Liver (tissue), 9 donors: ENCODE results near the gene U2AF1L4. TPM values are rescaled to one million over a fixed set of nuclear protein-coding genes. Genes with fewer than 3 reads are reported as not detected.

Source experiments
- DNase-seq: peaks from one replicate; pipeline ENCODE4 v3.0.0-alpha.2; 2017; ENCODE audit warnings: low spot score
- H3K27ac ChIP-seq, 2 donors: one replicate each; pipeline ENCODE4 v1.7.0; 2013; ENCODE audit warnings: inconsistent platforms in 2 of 2, low read length in 2 of 2, control low read depth in 1 of 2, low read depth in 1 of 2, mild to moderate bottlenecking in 1 of 2
- H3K27me3 ChIP-seq, 4 donors: one replicate each; pipeline versions ENCODE4 v1.6.1 to v1.7.0; 2013; ENCODE audit warnings: low read length in 3 of 4, inconsistent platforms in 1 of 4, mild to moderate bottlenecking in 1 of 4, moderate library complexity in 1 of 4; ENCODE audit not compliant: control insufficient read depth in 4 of 4, insufficient read depth in 4 of 4
- H3K36me3 ChIP-seq, 4 donors: one replicate each; pipeline versions ENCODE4 v1.6.1 to v1.7.0; 2013; ENCODE audit warnings: low read length in 3 of 4, mild to moderate bottlenecking in 3 of 4, low read depth in 1 of 4, moderate library complexity in 1 of 4; ENCODE audit not compliant: control insufficient read depth in 4 of 4, insufficient read depth in 3 of 4
- H3K4me1 ChIP-seq, 4 donors: one replicate each; pipeline versions ENCODE4 v1.6.1 to v1.7.0; 2013; ENCODE audit warnings: low read length in 3 of 4, mild to moderate bottlenecking in 3 of 4, moderate library complexity in 1 of 4; ENCODE audit not compliant: control insufficient read depth in 4 of 4, insufficient read depth in 4 of 4
- H3K4me3 ChIP-seq, 3 donors: one replicate each; pipeline versions ENCODE4 v1.6.1 to v1.7.0; 2013; ENCODE audit warnings: low read length in 3 of 3, control low read depth in 1 of 3, low read depth in 1 of 3, mild to moderate bottlenecking in 1 of 3
- H3K9ac ChIP-seq, 2 donors: one replicate each; pipeline ENCODE4 v1.7.0; 2013; ENCODE audit warnings: low read length in 2 of 2, mild to moderate bottlenecking in 2 of 2, moderate library complexity in 2 of 2, control low read depth in 1 of 2, low read depth in 1 of 2
- H3K9me3 ChIP-seq, 4 donors: one replicate each; pipeline versions ENCODE4 v1.6.1 to v1.7.0; 2013; ENCODE audit warnings: low read length in 3 of 4; ENCODE audit not compliant: control insufficient read depth in 4 of 4
- FOXA1 ChIP-seq: IDR thresholded peaks from 2 replicates; pipeline ENCODE4 v1.6.1; 2016; ENCODE audit warnings: antibody characterized with exemption
- GABPA ChIP-seq, 2 donors: IDR thresholded peaks in 1 of 2; conservative IDR thresholded peaks in 1 of 2; 2 replicates each; pipeline ENCODE4 v1.6.1; 2016; ENCODE audit warnings: antibody characterized with exemption in 2 of 2, mild to moderate bottlenecking in 1 of 2, moderate library complexity in 1 of 2
- HNF4A ChIP-seq, 2 donors: conservative IDR thresholded peaks; 2 replicates each; pipeline ENCODE4 v1.6.1; 2016; ENCODE audit warnings: antibody characterized with exemption in 2 of 2, mild to moderate bottlenecking in 2 of 2
- NR2F2 ChIP-seq: IDR thresholded peaks from 2 replicates; pipeline ENCODE4 v1.6.1; 2016; ENCODE audit warnings: antibody characterized with exemption
- RXRA ChIP-seq, 2 donors: IDR thresholded peaks; 2 replicates each; pipeline ENCODE4 v1.6.1; 2017 to 2018; ENCODE audit warnings: antibody characterized with exemption in 2 of 2, mild to moderate bottlenecking in 1 of 2
- SP1 ChIP-seq: IDR thresholded peaks from 2 replicates; pipeline ENCODE4 v1.6.1; 2018; ENCODE audit warnings: antibody characterized with exemption, mild to moderate bottlenecking
- TAF1 ChIP-seq: conservative IDR thresholded peaks from 2 replicates; pipeline ENCODE4 v1.6.1; 2016; ENCODE audit warnings: antibody characterized with exemption, mild to moderate bottlenecking
- WGBS: extraction: QIAGEN DNeasy Blood & Tissue Kit; methylation state at CpG from one replicate; pipeline ENCODE4 v1.1.7; 2013; 5-methylcytosine and 5-hydroxymethylcytosine counted together
- polyA plus RNA-seq, 2 donors: library from polyadenylated mRNA; stranded (reverse) in 1 of 2; unstranded in 1 of 2; fragments of 200-250 nt in 1 of 2; fragments of >200 nt in 1 of 2; fragmentation: Nextera tagmentation in 1 of 2; extraction: Ambion mirVana in 1 of 2; gene quantifications; one replicate each; pipeline versions ENCODE4 v1.2.1 to v1.2.3, GENCODE V29; 2013 to 2015
- total RNA-seq, 2 donors: library from RNA; depleted of rRNA; stranded (reverse); fragments of >200 nt; gene quantifications; one replicate each; pipeline ENCODE4 v1.2.3, GENCODE V29; 2014
- TF ChIP-seq, protein P1 (sequence below): IDR thresholded peaks from 2 replicates; pipeline ENCODE4 v1.6.1; 2016; ENCODE audit warnings: antibody characterized with exemption
- TF ChIP-seq, protein P2 (sequence below): IDR thresholded peaks from 2 replicates; pipeline ENCODE4 v1.6.1; 2016; ENCODE audit warnings: antibody characterized with exemption
- TF ChIP-seq, protein P3 (sequence below): IDR thresholded peaks from 2 replicates; pipeline ENCODE4 v1.6.1; 2016; ENCODE audit warnings: antibody characterized with exemption
- TF ChIP-seq, protein P4 (sequence below): fragments of 150-350 bp; IDR thresholded peaks from 2 replicates; pipeline ENCODE4 v1.5.1; 2017; ENCODE audit warnings: improper control_type of control experiment, low read depth, low read length; ENCODE audit not compliant: missing input control
- TF ChIP-seq, protein P5 (sequence below): IDR thresholded peaks from 2 replicates; pipeline ENCODE4 v1.6.1; 2016; ENCODE audit warnings: antibody characterized with exemption, mild to moderate bottlenecking
- donor health status: healthy.
- donor health status: healthy.
- donor health status: healthy.
- donor health status: healthy.
- donor health status: healthy.

The U2AF1L4 gene
- total and polyA plus RNA-seq, 4 donors: 4.5 to 36.5 (median 13.4) TPM

DNA sequence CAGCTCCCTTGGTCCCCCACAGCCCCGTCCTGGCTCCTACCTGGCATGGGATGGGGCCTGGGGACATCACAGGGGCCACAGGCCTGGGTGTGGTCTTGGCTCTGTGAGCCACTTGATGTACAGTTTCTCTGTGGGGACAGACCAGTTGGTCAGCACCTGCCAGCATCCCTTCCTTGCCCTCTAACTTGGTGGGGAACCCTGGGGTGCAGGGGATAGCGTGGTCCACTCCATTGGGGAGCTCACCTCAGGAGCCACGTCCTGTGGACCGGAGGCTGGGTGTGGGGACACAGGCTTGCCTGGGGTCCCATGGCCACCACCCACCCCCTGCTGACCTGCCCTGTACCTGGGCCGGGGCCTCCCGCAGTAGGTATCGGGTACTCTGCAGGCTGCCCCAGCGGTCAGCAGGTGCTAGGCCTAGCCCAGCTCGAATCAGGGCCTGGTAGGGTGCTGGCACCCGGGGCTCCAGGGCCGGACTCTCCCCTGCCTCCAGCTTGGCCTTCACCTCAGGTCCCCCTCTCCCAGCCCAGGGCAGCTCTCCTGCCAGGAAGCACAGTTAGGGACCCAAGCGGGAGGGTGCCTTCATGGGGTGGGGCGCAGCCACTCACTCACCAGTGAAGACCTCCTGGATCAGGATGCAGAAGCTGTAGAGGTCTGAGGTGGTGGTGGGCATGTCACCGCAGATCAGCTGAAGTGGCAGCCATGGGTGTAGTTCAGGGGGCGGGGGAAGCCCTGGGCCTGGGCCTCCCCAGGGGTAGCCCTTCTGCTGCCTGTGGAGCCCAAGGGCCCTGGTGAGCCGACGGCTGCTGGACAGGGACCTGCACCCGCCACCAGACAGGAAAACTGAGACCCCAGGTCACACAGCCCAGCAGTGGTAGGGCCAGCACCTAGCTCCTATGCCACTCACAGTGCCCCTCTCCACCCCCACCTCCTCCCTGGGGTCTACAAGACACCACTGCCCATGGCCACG lies 45.0 kb upstream of the U2AF1L4 start:
- Histone ChIP-seq H3K27ac (no peak overlapping the region), H3K27me3 (no peaks in the 10 kb centered on the region), H3K36me3 (no peaks in the 10 kb centered on the region), H3K9me3 (no peaks in the 10 kb centered on the region), H3K4me1 (no peaks in the 10 kb centered on the region), H3K9ac (no peak overlapping the region), H3K4me3 (no peak overlapping the region)
- 92% methylated on average over 19 of the region's 19 CpGs for WGBS
- no peak for DNase-seq
- TF ChIP-seq GABPA (IDR thresholded peaks at IDR 0.05 in 1 of 2, conservative IDR thresholded peaks at IDR 0.05 in 1 of 2) (no peak), FOXA1 (no peak), SP1 (no peak)
- TF ChIP-seq, protein P1, sequence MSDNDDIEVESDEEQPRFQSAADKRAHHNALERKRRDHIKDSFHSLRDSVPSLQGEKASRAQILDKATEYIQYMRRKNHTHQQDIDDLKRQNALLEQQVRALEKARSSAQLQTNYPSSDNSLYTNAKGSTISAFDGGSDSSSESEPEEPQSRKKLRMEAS: no peak

DNA sequence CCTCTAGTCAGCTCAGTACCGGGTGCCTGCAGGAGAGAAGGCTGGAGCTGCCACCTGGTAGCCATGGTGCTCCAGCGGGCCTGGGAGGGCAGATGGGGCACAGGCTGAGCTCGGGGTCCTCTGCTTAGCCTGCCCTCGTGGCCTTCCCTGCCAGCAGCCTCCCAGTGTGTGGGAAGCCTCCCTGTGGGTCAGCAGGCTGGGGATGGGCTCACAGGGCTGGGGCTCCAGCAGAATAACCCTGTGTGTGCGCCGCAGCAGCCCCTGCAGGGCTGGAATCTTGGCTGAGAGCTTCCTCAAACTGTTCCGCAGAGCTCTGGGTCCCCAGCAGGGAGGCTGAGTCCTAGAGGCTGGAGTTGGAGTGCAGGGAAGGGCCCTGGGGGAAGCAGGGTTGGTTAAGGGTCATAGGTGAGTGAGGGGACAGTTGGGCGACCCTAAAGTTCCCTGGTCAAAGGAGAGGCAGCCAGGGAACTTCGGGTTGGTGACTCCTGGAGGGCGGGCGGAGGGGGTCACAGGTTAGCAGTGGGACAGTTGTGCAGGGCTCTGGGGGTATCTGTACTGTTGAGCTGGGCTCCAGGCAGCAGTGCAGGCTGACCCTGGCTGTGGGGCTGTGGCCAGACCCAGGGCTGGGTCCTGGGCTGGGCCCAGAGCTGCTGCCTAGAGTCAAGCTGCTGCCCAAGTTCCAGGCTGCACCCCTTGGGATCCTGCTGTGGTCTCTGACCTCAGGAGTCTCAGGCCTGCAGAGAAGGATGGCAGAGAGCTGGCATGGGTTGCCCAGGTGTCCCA lies 44.2 kb upstream of the U2AF1L4 start:
- Histone ChIP-seq H3K27ac (no peak overlapping the region), H3K36me3 (no peaks in the 10 kb centered on the region), H3K4me3 (no peak overlapping the region), H3K27me3 (no peaks in the 10 kb centered on the region), H3K9ac (no peak overlapping the region), H3K9me3 (no peaks in the 10 kb centered on the region), H3K4me1 (no peaks in the 10 kb centered on the region)
- no peak for DNase-seq
- TF ChIP-seq SP1 (no peak), TAF1 (no peak), NR2F2 (no peak), FOXA1 (no peak), RXRA (IDR thresholded peaks at IDR 0.05) (no peak), HNF4A (conservative IDR thresholded peaks at IDR 0.05) (no peak)
- TF ChIP-seq, protein P2, sequence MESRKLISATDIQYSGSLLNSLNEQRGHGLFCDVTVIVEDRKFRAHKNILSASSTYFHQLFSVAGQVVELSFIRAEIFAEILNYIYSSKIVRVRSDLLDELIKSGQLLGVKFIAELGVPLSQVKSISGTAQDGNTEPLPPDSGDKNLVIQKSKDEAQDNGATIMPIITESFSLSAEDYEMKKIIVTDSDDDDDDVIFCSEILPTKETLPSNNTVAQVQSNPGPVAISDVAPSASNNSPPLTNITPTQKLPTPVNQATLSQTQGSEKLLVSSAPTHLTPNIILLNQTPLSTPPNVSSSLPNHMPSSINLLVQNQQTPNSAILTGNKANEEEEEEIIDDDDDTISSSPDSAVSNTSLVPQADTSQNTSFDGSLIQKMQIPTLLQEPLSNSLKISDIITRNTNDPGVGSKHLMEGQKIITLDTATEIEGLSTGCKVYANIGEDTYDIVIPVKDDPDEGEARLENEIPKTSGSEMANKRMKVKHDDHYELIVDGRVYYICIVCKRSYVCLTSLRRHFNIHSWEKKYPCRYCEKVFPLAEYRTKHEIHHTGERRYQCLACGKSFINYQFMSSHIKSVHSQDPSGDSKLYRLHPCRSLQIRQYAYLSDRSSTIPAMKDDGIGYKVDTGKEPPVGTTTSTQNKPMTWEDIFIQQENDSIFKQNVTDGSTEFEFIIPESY: no peak
- TF ChIP-seq, protein P3, sequence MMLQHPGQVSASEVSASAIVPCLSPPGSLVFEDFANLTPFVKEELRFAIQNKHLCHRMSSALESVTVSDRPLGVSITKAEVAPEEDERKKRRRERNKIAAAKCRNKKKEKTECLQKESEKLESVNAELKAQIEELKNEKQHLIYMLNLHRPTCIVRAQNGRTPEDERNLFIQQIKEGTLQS: no peak
- TF ChIP-seq, protein P4, sequence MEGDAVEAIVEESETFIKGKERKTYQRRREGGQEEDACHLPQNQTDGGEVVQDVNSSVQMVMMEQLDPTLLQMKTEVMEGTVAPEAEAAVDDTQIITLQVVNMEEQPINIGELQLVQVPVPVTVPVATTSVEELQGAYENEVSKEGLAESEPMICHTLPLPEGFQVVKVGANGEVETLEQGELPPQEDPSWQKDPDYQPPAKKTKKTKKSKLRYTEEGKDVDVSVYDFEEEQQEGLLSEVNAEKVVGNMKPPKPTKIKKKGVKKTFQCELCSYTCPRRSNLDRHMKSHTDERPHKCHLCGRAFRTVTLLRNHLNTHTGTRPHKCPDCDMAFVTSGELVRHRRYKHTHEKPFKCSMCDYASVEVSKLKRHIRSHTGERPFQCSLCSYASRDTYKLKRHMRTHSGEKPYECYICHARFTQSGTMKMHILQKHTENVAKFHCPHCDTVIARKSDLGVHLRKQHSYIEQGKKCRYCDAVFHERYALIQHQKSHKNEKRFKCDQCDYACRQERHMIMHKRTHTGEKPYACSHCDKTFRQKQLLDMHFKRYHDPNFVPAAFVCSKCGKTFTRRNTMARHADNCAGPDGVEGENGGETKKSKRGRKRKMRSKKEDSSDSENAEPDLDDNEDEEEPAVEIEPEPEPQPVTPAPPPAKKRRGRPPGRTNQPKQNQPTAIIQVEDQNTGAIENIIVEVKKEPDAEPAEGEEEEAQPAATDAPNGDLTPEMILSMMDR: no peak
- TF ChIP-seq, protein P1: no peak
- TF ChIP-seq, protein P5, sequence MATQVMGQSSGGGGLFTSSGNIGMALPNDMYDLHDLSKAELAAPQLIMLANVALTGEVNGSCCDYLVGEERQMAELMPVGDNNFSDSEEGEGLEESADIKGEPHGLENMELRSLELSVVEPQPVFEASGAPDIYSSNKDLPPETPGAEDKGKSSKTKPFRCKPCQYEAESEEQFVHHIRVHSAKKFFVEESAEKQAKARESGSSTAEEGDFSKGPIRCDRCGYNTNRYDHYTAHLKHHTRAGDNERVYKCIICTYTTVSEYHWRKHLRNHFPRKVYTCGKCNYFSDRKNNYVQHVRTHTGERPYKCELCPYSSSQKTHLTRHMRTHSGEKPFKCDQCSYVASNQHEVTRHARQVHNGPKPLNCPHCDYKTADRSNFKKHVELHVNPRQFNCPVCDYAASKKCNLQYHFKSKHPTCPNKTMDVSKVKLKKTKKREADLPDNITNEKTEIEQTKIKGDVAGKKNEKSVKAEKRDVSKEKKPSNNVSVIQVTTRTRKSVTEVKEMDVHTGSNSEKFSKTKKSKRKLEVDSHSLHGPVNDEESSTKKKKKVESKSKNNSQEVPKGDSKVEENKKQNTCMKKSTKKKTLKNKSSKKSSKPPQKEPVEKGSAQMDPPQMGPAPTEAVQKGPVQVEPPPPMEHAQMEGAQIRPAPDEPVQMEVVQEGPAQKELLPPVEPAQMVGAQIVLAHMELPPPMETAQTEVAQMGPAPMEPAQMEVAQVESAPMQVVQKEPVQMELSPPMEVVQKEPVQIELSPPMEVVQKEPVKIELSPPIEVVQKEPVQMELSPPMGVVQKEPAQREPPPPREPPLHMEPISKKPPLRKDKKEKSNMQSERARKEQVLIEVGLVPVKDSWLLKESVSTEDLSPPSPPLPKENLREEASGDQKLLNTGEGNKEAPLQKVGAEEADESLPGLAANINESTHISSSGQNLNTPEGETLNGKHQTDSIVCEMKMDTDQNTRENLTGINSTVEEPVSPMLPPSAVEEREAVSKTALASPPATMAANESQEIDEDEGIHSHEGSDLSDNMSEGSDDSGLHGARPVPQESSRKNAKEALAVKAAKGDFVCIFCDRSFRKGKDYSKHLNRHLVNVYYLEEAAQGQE: no peak
- WGBS: 93% methylated on average over 11 of the region's 11 CpGs
